ENCODE measurements around the gene AKR7A2. TPM values are rescaled to one million over a fixed set of nuclear protein-coding genes. Genes with fewer than 3 reads are reported as not detected.
"Not testable (repeated sequence)": the region's sequence is repeated elsewhere in the genome, so short reads cannot be mapped to it uniquely, and the experiment has no call there.

The AKR7A2 gene
- total RNA-seq, 1 donor from 2014 or later = 35.9 TPM

DNA sequence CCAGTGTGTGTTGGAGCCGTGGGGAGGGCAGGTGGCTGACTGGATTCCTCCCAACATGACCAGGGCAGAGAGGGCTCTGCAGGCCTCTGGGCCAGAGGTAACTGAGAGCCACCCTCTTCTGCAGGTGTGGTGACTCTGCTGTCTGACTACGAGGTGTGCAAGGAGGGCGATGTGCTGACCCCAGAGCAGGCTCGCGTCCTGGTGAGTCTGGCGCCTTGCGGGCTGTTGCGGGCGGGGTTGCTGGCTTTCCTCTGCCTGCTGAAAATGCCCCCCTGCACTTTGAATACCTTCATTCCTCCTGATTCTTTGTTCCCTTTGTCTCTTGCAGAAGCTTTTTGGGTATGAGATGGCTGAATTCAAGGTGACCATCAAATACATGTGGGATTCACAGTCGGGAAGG is 53.6 kb downstream of the AKR7A2 start:
- no peak for DNase-seq

DNA sequence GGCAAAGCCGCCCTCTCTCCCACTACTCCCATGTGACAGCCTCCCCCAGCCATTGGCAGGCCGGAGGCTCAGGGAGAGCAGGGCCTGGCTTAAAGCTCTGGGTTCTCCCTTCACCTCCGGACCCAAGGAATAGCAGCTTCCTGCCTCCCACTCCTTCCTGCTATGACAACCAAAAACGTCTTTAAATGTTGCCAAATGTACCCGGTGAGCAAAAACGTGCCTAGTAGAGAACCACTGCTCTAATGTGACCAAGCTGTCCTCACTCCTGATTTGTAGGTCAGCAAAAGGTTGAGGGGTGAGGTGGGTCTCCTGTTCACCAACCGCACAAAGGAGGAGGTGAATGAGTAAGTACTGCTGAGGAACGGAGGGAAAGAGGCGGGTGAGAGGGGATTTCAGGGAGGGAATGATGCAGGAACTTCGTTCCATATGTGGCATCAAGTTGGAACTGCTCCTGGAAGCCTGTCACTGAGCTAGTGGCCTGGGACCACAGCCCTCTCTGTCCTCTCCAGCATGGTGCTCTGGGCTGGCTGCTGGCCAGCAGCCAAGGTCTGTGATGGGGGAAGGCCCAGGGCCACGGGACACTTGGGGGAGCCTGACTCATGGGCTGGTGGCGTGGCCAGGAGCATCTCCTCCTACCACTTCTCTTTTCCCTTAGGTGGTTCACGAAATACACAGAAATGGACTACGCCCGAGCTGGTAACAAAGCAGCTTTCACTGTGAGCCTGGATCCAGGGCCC is 54.6 kb downstream of the AKR7A2 start:
- no peak for DNase-seq

DNA sequence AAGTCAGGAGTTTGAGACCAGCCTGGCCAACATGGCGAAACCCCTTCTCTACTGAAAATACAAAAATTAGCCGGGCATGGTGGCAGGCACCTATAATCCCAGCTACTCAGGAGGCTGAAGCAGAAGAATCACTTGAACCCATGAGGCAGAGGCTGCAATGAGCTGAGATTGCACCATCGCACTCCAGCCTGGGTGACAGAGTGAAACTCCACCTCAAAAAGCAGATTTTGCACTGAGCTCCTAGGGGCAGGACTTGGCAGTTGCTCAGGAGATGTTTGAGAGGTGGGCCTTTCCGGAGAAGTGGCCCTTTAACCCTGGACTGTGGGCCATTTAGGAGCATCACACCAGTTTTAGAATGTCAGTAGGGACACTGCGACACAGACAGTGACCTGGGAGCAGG is 55.6 kb downstream of the AKR7A2 start:
- not testable (repeated sequence) for DNase-seq

DNA sequence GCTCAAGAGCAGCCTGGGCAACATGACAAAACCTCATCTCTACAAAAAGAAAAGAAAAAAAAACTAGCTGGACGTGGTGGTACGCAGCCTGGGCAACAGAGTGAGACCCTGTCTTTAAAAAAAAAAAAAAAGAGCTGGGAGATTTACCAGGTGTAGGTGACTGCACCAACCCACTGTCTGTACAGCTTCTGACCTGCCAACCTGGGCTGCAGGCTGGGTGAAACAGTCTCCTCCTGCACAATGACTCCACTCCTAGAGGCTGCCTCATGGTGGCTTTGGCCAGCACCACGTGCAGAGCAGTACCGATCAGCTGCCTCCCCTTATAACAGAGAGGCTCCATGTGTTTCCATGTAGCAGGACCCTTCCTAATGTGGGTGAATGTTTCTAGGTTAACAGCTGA is 56.7 kb downstream of the AKR7A2 start:
- DNase-seq = no peak

DNA sequence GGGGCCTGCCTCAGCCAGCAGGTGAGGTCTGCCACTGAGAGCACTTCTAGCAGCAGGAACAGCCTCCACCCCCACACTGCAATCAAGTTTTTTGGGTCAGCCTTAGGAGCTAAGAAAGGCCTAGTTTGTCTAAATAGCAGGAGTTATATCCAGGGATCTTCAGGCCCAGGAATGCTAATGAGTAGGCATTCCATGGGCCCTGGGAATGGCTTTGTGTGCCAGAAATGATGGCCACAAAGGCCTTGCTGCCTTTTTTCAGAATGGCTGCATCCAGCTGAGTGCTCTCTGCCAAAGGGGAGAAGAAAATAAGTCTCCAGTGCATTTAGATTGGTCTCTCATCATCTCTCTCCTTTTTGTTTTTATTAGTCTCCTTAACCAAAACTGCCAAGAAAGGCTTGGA is 57.5 kb downstream of the AKR7A2 start:
- DNase-seq = no peak

Small RNAs within 50 kb of the gene (small RNA-seq; reads per million reads assigned to genes)
- not detected for gene RNU6-1099P (ENCODE audit: low replicate concordance)

Other genes with a start within 250 kb of the AKR7A2 start
- gene UBR4, start 101.9 kb downstream of the AKR7A2 start, total RNA-seq = 93.4 TPM
- gene EMC1, start 60.6 kb downstream of the AKR7A2 start, total RNA-seq = 32.5 TPM
- 15.0 TPM for gene MRTO4, start 60.3 kb downstream of the AKR7A2 start, total RNA-seq
- gene AKR7A3, start 23.4 kb downstream of the AKR7A2 start, total RNA-seq = 0.39 TPM
- gene SLC66A1, start 182 bp upstream of the AKR7A2 start, total RNA-seq = 6.2 TPM
- gene CAPZB, start 173.4 kb upstream of the AKR7A2 start, total RNA-seq = 61.6 TPM

Measured in skin of body (tissue), 3 donors.